Hematopoietic multipotent progenitor cell treated with erythropoietin and hydrocortisone succinate and interleukin-3 and kit ligand, for 6 days (in vitro differentiated cells): Measurements from ENCODE around the gene GDF2.

ENCODE experiments used
- DNase-seq: peaks from one replicate; pipeline ENCODE4 v3.0.0-alpha.2; 2015

GDF2 gene

GRCh38 chr10:47356708-47357107, 34.5 kb downstream of the GDF2 start:
- DNase-seq: no peak

GRCh38 chr10:47357131-47357582, 34.9 kb downstream of the GDF2 start:
- no peak for DNase-seq

- no peak for DNase-seq
Observed at GRCh38 chr10:47357911-47358310, 35.7 kb downstream of the GDF2 start.

GRCh38 chr10:47358457-47358856, 36.2 kb downstream of the GDF2 start:
- DNase-seq: no peak

- no peak for DNase-seq
Observed at GRCh38 chr10:47359101-47359500, 36.8 kb downstream of the GDF2 start.

- no peak for DNase-seq
Observed at GRCh38 chr10:47359626-47360418, 37.6 kb downstream of the GDF2 start.

- no peak for DNase-seq
Observed at GRCh38 chr10:47360419-47361040, 38.3 kb downstream of the GDF2 start.

GRCh38 chr10:47361293-47361692, 39.0 kb downstream of the GDF2 start:
- peak; percentile 55 for DNase-seq

- DNase-seq: no peak
Observed at GRCh38 chr10:47362199-47362598, 39.9 kb downstream of the GDF2 start.

- no peak for DNase-seq
Observed at GRCh38 chr10:47363781-47364180, 41.5 kb downstream of the GDF2 start.

- no peak for DNase-seq
Observed at GRCh38 chr10:47364366-47364765, 42.1 kb downstream of the GDF2 start.

- no peak for DNase-seq
Observed at GRCh38 chr10:47364911-47365310, 42.7 kb downstream of the GDF2 start.

- DNase-seq: no peak
Observed at GRCh38 chr10:47365431-47366180, 43.4 kb downstream of the GDF2 start.

GRCh38 chr10:47366181-47366631, 44.0 kb downstream of the GDF2 start:
- DNase-seq: no peak

- DNase-seq: no peak
Observed at GRCh38 chr10:47366731-47367460, 44.6 kb downstream of the GDF2 start.

GRCh38 chr10:47367646-47368045, 45.4 kb downstream of the GDF2 start:
- no peak for DNase-seq

- no peak for DNase-seq
Observed at GRCh38 chr10:47368431-47369180, 46.4 kb downstream of the GDF2 start.

GRCh38 chr10:47369251-47369894, 47.1 kb downstream of the GDF2 start:
- DNase-seq: no peak

- no peak for DNase-seq
Observed at GRCh38 chr10:47370015-47370767, 47.9 kb downstream of the GDF2 start.

- DNase-seq: no peak
Observed at GRCh38 chr10:47370878-47371277, 48.6 kb downstream of the GDF2 start.
